ENCODE results near the gene CXorf65. TPM values are rescaled to one million over a fixed set of nuclear protein-coding genes. Genes with fewer than 3 reads are reported as not detected.

CXorf65 gene
- total RNA-seq, 6 donors from 2014 or later: 1.0 to 3.6 (median 3.3) TPM; not detected in 3

- Histone ChIP-seq H3K4me3 (no peak overlapping the region), H3K27me3 (no peaks in the 10 kb centered on the region), H3K36me3 (no peaks in the 10 kb centered on the region), H3K4me1 (peaks cover 12 to 19% (median 15%) of the 10 kb centered on the region in 4 donors), H3K27ac (no peak overlapping the region), H3K9me3 (no peaks in the 10 kb centered on the region)
- DNase-seq: peak in 1 of 2 donors; percentile 66
- 70 to 80% methylated on average over 11 to 31 of the region's 31 CpGs for WGBS, 2 donors
- TF ChIP-seq POLR2AphosphoS5 (IDR thresholded peaks at IDR 0.05) (no peak), POLR2A (IDR thresholded peaks at IDR 0.05) (no peak), EP300 (IDR thresholded peaks at IDR 0.05) (no peak), CTCF (IDR thresholded peaks at IDR 0.05) (no peak)
- ATAC-seq (ENCODE audit: low FRiP score in 2 of 2): no peak
Measured at GRCh38 chrX:71100581-71101505, 5.7 kb downstream of the CXorf65 start.

- no peaks in the 10 kb centered on the region for H3K36me3 ChIP-seq
- H3K27me3 ChIP-seq: no peaks in the 10 kb centered on the region
- no peak for TF ChIP-seq POLR2AphosphoS5 (IDR thresholded peaks at IDR 0.05)
- TF ChIP-seq CTCF (IDR thresholded peaks at IDR 0.05): no peak
- no peak for TF ChIP-seq POLR2A (IDR thresholded peaks at IDR 0.05)
- TF ChIP-seq EP300 (IDR thresholded peaks at IDR 0.05): no peak
- peaks cover 12 to 19% (median 17%) of the 10 kb centered on the region in 4 donors for H3K4me1 ChIP-seq
- no peak overlapping the region for H3K4me3 ChIP-seq
- WGBS, 2 donors: 66 to 91% methylated on average over 3 of the region's 4 CpGs
- ATAC-seq (ENCODE audit: low FRiP score in 2 of 2) (no peak), DNase-seq (no peak)
- H3K27ac ChIP-seq: no peak overlapping the region
- no peaks in the 10 kb centered on the region for H3K9me3 ChIP-seq
Measured at GRCh38 chrX:71099736-71100135, 6.8 kb downstream of the CXorf65 start.

GRCh38 chrX:71098951-71099506 is 7.5 kb downstream of the CXorf65 start:
- Histone ChIP-seq H3K4me1 (peaks cover 8 to 19% (median 14%) of the 10 kb centered on the region in 4 donors), H3K36me3 (no peaks in the 10 kb centered on the region), H3K9me3 (no peaks in the 10 kb centered on the region), H3K27ac (no peak overlapping the region), H3K27me3 (no peaks in the 10 kb centered on the region), H3K4me3 (no peak overlapping the region)
- ATAC-seq (ENCODE audit: low FRiP score in 2 of 2) (no peak), DNase-seq (no peak)
- 65 to 70% methylated on average over 5 of the region's 5 CpGs for WGBS, 2 donors
- no peak for TF ChIP-seq EP300 (IDR thresholded peaks at IDR 0.05)

GRCh38 chrX:71098302-71098701 is 8.2 kb downstream of the CXorf65 start:
- Histone ChIP-seq H3K4me3 (no peak overlapping the region), H3K27me3 (no peaks in the 10 kb centered on the region), H3K4me1 (peaks cover 7 to 14% (median 9%) of the 10 kb centered on the region in 4 donors), H3K36me3 (no peaks in the 10 kb centered on the region), H3K27ac (no peak overlapping the region), H3K9me3 (no peaks in the 10 kb centered on the region)
- TF ChIP-seq POLR2A (IDR thresholded peaks at IDR 0.05) (no peak), POLR2AphosphoS5 (IDR thresholded peaks at IDR 0.05) (no peak), EP300 (IDR thresholded peaks at IDR 0.05) (no peak), CTCF (IDR thresholded peaks at IDR 0.05) (peak; percentile 24 to 54 (median 48))
- DNase-seq: peak in 1 of 2 donors; percentile 70
- 26 to 33% methylated on average over 1 to 2 of the region's 2 CpGs for whole genome bisulfite sequencing, 2 donors
- peak in 1 of 2 donors; percentile 51 for ATAC-seq (ENCODE audit: low FRiP score in 2 of 2)

- H3K27ac ChIP-seq: peak overlapping the region in 3 of 4 donors; percentile 17 to 88 (median 85)
- DNase-seq: no peak
- no peaks in the 10 kb centered on the region for H3K27me3 ChIP-seq
- peak overlapping the region; percentile 2 to 67 (median 54) for H3K4me3 ChIP-seq
- TF ChIP-seq POLR2A (IDR thresholded peaks at IDR 0.05) (no peak), EP300 (IDR thresholded peaks at IDR 0.05) (no peak), CTCF (IDR thresholded peaks at IDR 0.05) (no peak), POLR2AphosphoS5 (IDR thresholded peaks at IDR 0.05) (no peak)
- H3K4me1 ChIP-seq: peaks cover 3 to 13% (median 7%) of the 10 kb centered on the region in 4 donors
- no peak for ATAC-seq (ENCODE audit: low FRiP score in 2 of 2)
- no peaks in the 10 kb centered on the region for H3K9me3 ChIP-seq
- 36% methylated on average over 8 of the region's 9 CpGs; no CpG with 5 or more reads in 1 of the 2 donors for WGBS, 2 donors
- H3K36me3 ChIP-seq: no peaks in the 10 kb centered on the region
Measured at GRCh38 chrX:71096760-71097032, 9.8 kb downstream of the CXorf65 start.

Data from upper lobe of left lung (tissue), 6 donors.